ENCODE measurements around the gene PRMT6. TPM values are rescaled to one million over a fixed set of nuclear protein-coding genes. Genes with fewer than 3 reads are reported as not detected.

The PRMT6 gene
- total and polyA plus RNA-seq, 2 of the 4 experiments (the other 2 are of a cell fraction) = 12.5 to 15.4 TPM

GRCh38 chr1:107096690-107097089 is 40.2 kb downstream of the PRMT6 start:
- no peak overlapping the region for H3K23ac ChIP-seq (ENCODE audit: low read depth, low read length)
- H4K8ac ChIP-seq (ENCODE audit: low read depth in 2 of 2, low read length in 2 of 2) = no peak overlapping the region
- no peak overlapping the region for H2AFZ ChIP-seq (replicated peaks; ENCODE audit: low read length, poor library complexity)
- no peak overlapping the region for H4K5ac ChIP-seq (ENCODE audit: low read depth, low read length)
- no peak for DNase-seq
- H4K20me1 ChIP-seq (ENCODE audit: insufficient read depth, low read length) = no peaks in the 10 kb centered on the region
- H3K56ac ChIP-seq (ENCODE audit: extremely low read depth, insufficient read depth, low read length) = no peak overlapping the region
- TF ChIP-seq CEBPB (IDR thresholded peaks at IDR 0.05; ENCODE audit: low read depth, low read length) = no peak
- no peak for TF ChIP-seq MAFK (IDR thresholded peaks at IDR 0.05; ENCODE audit: low read depth, low read length)
- TF ChIP-seq RFX5 (IDR thresholded peaks at IDR 0.05; ENCODE audit: low read depth, low read length) = no peak
- TF ChIP-seq USF2 (IDR thresholded peaks at IDR 0.05; ENCODE audit: low read depth, low read length) = no peak
- TF ChIP-seq MAZ (IDR thresholded peaks at IDR 0.05; ENCODE audit: borderline replicate concordance, low read depth, low read length) = no peak
- no peak for TF ChIP-seq MXI1 (IDR thresholded peaks at IDR 0.05; ENCODE audit: borderline replicate concordance, low read depth, low read length)
- no peak for TF ChIP-seq SMC3 (IDR thresholded peaks at IDR 0.05; ENCODE audit: low read depth, low read length)
- no peak for TF ChIP-seq NFE2L2 (IDR thresholded peaks at IDR 0.05; ENCODE audit: low read depth, low read length)
- TF ChIP-seq, protein P1, sequence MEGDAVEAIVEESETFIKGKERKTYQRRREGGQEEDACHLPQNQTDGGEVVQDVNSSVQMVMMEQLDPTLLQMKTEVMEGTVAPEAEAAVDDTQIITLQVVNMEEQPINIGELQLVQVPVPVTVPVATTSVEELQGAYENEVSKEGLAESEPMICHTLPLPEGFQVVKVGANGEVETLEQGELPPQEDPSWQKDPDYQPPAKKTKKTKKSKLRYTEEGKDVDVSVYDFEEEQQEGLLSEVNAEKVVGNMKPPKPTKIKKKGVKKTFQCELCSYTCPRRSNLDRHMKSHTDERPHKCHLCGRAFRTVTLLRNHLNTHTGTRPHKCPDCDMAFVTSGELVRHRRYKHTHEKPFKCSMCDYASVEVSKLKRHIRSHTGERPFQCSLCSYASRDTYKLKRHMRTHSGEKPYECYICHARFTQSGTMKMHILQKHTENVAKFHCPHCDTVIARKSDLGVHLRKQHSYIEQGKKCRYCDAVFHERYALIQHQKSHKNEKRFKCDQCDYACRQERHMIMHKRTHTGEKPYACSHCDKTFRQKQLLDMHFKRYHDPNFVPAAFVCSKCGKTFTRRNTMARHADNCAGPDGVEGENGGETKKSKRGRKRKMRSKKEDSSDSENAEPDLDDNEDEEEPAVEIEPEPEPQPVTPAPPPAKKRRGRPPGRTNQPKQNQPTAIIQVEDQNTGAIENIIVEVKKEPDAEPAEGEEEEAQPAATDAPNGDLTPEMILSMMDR (conservative IDR thresholded peaks at IDR 0.05; ENCODE audit: low read depth, low read length) = no peak
- no peak for TF ChIP-seq BHLHE40 (IDR thresholded peaks at IDR 0.05; ENCODE audit: low read depth, low read length)
- TF ChIP-seq CHD1 (IDR thresholded peaks at IDR 0.05; ENCODE audit: low read depth, low read length) = no peak
- TF ChIP-seq FOS (IDR thresholded peaks at IDR 0.05; ENCODE audit: low read depth, low read length) = no peak
- TF ChIP-seq, protein P2, sequence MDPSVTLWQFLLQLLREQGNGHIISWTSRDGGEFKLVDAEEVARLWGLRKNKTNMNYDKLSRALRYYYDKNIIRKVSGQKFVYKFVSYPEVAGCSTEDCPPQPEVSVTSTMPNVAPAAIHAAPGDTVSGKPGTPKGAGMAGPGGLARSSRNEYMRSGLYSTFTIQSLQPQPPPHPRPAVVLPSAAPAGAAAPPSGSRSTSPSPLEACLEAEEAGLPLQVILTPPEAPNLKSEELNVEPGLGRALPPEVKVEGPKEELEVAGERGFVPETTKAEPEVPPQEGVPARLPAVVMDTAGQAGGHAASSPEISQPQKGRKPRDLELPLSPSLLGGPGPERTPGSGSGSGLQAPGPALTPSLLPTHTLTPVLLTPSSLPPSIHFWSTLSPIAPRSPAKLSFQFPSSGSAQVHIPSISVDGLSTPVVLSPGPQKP (IDR thresholded peaks at IDR 0.05; ENCODE audit: borderline replicate concordance, low read depth, low read length) = no peak
- no peak for TF ChIP-seq POLR2A (IDR thresholded peaks at IDR 0.05; ENCODE audit: low read depth, low read length)
- TF ChIP-seq RCOR1 (IDR thresholded peaks at IDR 0.05; ENCODE audit: insufficient replicate concordance, low read length) = no peak
- TF ChIP-seq RAD21 (IDR thresholded peaks at IDR 0.05; ENCODE audit: low read length) = no peak
- no peak overlapping the region for H2BK5ac ChIP-seq (ENCODE audit: low read depth, low read length, poor library complexity, severe bottlenecking)
- H2AK9ac ChIP-seq (replicated peaks; ENCODE audit: low read depth, low read length, poor library complexity) = no peak overlapping the region
- no peak overlapping the region for H3K9ac ChIP-seq (ENCODE audit: low read depth, low read length)
- no peaks in the 10 kb centered on the region for H3K27me3 ChIP-seq (ENCODE audit: control insufficient read depth, insufficient read depth, low read length)
- H3K27ac ChIP-seq (ENCODE audit: insufficient read depth, low read length) = no peak overlapping the region
- dilution Hi-C loops (cut with HindIII; ENCODE audit: low sequenced_read_pairs, unreplicated experiment) (no loop called here), in situ Hi-C loops (cut with MboI; ENCODE audit: low sequenced_read_pairs) (no loop called here), intact Hi-C loops (cut with micrococcal nuclease) (no loop called here)
- no CpG with 5 or more reads among the region's 2 CpGs for WGBS, 2 experiments (ENCODE audit: extremely low coverage in 2 of 2, insufficient read length in 1 of 2)
- H2BK15ac ChIP-seq (ENCODE audit: low read depth, low read length) = no peak overlapping the region
- H3K9me1 ChIP-seq (ENCODE audit: insufficient read depth, low read length) = no peaks in the 10 kb centered on the region
- H3K36me3 ChIP-seq (ENCODE audit: control insufficient read depth, insufficient read depth, low read length) = no peaks in the 10 kb centered on the region
- BruUV-seq (replicated peaks) = no TSS peak
- no peak for ATAC-seq (ENCODE audit: low read depth)
- H2AK5ac ChIP-seq (ENCODE audit: low read depth, low read length) = no peak overlapping the region
- no peaks in the 10 kb centered on the region for H3K79me1 ChIP-seq (ENCODE audit: low read depth in 1 of 2, low read length in 2 of 2)
- H3K18ac ChIP-seq (ENCODE audit: low read depth, low read length) = no peak overlapping the region
- no peak overlapping the region for H2BK20ac ChIP-seq (ENCODE audit: low read depth, low read length)
- no peak overlapping the region for H3K14ac ChIP-seq (replicated peaks; ENCODE audit: low read depth, low read length)
- ChIA-PET CTCF (no interaction called here), POLR2A (ENCODE audit: unreplicated experiment) (no interaction called here)
- no peak overlapping the region for H2BK120ac ChIP-seq (ENCODE audit: low read depth, low read length)
- no peak overlapping the region for H3K4me2 ChIP-seq (ENCODE audit: low read depth, low read length)
- H3K4ac ChIP-seq (ENCODE audit: low read depth, low read length) = no peak overlapping the region
- H3K9me3 ChIP-seq (ENCODE audit: control insufficient read depth, insufficient read depth, low read length) = no peaks in the 10 kb centered on the region
- no peak overlapping the region for H3K4me3 ChIP-seq (ENCODE audit: insufficient read depth, low read depth, low read length)
- H4K91ac ChIP-seq (ENCODE audit: insufficient read depth, low read depth, low read length) = no peak overlapping the region
- no peaks in the 10 kb centered on the region for H3K4me1 ChIP-seq (ENCODE audit: control insufficient read depth, insufficient read depth, low read length)
